ENCODE measurements around the gene MRPL40.

MRPL40 gene

GRCh38 chr22:19476023-19476422 lies 43.7 kb downstream of the MRPL40 start:
- TF ChIP-seq Cebpa-rat (IDR thresholded peaks at IDR 0.05) = no peak
- H3K27ac ChIP-seq = no peak overlapping the region
- no peak overlapping the region for H3K4me3 ChIP-seq
- no peaks in the 10 kb centered on the region for H3K9me3 ChIP-seq (replicated peaks in 1 of 11)
- H4K20me1 ChIP-seq = peaks cover 29 to 81% (median 70%) of the 10 kb centered on the region in 11 experiments; a peak in 21 of 22 replicates
- no peak overlapping the region for H3K4me2 ChIP-seq
- peaks cover 42 to 58% (median 53%) of the 10 kb centered on the region in 11 experiments for H3K36me3 ChIP-seq
- H3K27me3 ChIP-seq = no peaks in the 10 kb centered on the region
- peaks cover 20 to 31% (median 23%) of the 10 kb centered on the region in 10 experiments for H3K4me1 ChIP-seq
- H3K9ac ChIP-seq = peak overlapping the region in 8 of 11 experiments; percentile 13 to 50 (median 30); a peak in 12 of 22 replicates

DNA sequence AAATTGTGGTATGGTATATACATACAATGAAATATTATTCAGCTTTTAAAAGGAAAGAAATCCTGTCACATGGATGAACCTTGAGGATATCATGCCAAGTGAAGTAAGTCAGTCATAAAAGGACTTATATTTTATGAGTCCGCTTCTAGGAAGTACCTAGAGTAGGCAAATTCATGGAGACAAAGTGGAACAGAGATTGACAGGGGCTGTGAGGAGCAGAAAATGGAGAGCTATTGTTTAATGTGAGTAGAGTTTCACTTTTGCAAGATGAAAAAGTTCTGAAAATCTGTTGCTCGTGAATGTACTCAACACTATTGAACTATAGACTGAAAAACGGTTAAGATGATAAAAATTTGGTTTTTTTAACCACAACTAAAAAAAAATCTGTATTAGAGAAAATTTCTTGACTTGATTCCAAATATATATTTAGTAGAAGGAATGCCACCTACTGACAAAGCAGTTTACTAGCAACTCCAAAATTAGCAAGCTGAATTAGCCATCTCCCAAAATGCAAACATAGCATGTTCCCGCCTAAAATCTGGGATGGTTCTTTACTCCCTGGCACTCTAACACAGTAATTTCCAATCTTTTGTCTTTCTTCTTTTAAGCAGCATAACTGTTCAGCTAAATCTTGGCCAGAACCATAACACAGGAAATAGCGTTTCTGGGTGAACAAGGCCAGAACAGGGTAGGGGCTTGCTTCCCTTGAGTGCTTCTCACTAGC lies 45.1 kb downstream of the MRPL40 start:
- Histone ChIP-seq H3K4me1 (peaks cover 22 to 37% (median 26%) of the 10 kb centered on the region in 10 experiments), H3K27ac (peak overlapping the region in 9 of 11 experiments; percentile 20 to 100 (median 99); a peak in 14 of 22 replicates), H3K9ac (peak overlapping the region; percentile 91 to 99 (median 97)), H3K4me3 (peak overlapping the region; percentile 79 to 98 (median 94)), H3K27me3 (no peaks in the 10 kb centered on the region), H3K36me3 (peaks cover 29 to 58% (median 51%) of the 10 kb centered on the region in 11 experiments), H3K4me2 (peak overlapping the region; percentile 84 to 100 (median 94)), H3K9me3 (replicated peaks in 1 of 11) (no peaks in the 10 kb centered on the region), H4K20me1 (peaks cover 35 to 67% (median 59%) of the 10 kb centered on the region in 11 experiments; a peak in 21 of 22 replicates)
- TF ChIP-seq Cebpa-rat (IDR thresholded peaks at IDR 0.05) = no peak

GRCh38 chr22:19478045-19478900 lies 45.9 kb downstream of the MRPL40 start:
- Histone ChIP-seq H3K9me3 (replicated peaks in 1 of 11) (no peaks in the 10 kb centered on the region), H3K4me1 (peaks cover 22 to 37% (median 26%) of the 10 kb centered on the region in 10 experiments), H3K27me3 (no peaks in the 10 kb centered on the region), H4K20me1 (peaks cover 35 to 60% (median 51%) of the 10 kb centered on the region in 11 experiments; a peak in 21 of 22 replicates), H3K9ac (peak overlapping the region; percentile 91 to 99 (median 97)), H3K36me3 (peaks cover 21 to 58% (median 51%) of the 10 kb centered on the region in 11 experiments), H3K4me3 (peak overlapping the region; percentile 79 to 98 (median 94)), H3K4me2 (peak overlapping the region; percentile 84 to 100 (median 94)), H3K27ac (peak overlapping the region; percentile 97 to 100 (median 99); a peak in 21 of 22 replicates)
- TF ChIP-seq Cebpa-rat (IDR thresholded peaks at IDR 0.05) = no peak

DNA sequence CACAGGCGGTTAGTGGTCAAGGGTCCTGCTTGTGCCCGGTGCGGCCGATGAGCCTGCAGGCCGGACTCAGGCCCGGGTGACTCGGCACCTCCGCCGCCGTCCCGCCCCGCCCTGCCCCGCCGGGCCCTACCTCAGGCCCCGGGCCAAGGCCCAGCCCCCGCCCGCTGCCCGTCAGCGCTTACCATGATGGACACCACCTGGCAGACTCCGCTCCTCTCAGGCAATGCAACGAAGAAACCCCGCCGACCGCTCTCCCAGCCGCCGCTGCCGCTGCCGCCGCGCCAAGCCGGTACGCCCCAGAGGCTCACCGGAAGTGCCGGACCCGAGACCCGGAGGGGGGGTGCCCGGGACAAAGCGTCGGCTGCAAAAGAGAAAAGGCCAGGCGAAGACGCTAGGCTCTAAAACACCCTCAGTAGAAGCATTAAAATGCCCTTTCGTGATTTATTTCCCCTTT lies 46.6 kb downstream of the MRPL40 start, which contains the start of gene UFD1:
Gene UFD1 (minus strand): TSS at position 293 of the 454 bp plus-strand sequence. CDS start 108 bp downstream, at position 185.
- H3K27ac ChIP-seq = peak within 1 kb of the TSS; percentile 97 to 100 (median 99)
- peak within 1 kb of the TSS; percentile 79 to 98 (median 94) for H3K4me3 ChIP-seq
- peaks cover 22 to 37% (median 26%) of the 10 kb centered on the region in 10 experiments for H3K4me1 ChIP-seq
- peaks cover 15 to 58% (median 51%) of the 10 kb centered on the region in 11 experiments for H3K36me3 ChIP-seq
- H3K4me2 ChIP-seq = peak within 1 kb of the TSS; percentile 90 to 100 (median 96)
- no peak for TF ChIP-seq Cebpa-rat (IDR thresholded peaks at IDR 0.05)
- H3K9ac ChIP-seq = peak within 1 kb of the TSS; percentile 91 to 99 (median 97)
- peaks cover 29 to 54% (median 44%) of the 10 kb centered on the region in 11 experiments; a peak in 21 of 22 replicates for H4K20me1 ChIP-seq
- no peaks in the 10 kb centered on the region for H3K9me3 ChIP-seq (replicated peaks in 1 of 11)
- H3K27me3 ChIP-seq = no peaks in the 10 kb centered on the region

DNA sequence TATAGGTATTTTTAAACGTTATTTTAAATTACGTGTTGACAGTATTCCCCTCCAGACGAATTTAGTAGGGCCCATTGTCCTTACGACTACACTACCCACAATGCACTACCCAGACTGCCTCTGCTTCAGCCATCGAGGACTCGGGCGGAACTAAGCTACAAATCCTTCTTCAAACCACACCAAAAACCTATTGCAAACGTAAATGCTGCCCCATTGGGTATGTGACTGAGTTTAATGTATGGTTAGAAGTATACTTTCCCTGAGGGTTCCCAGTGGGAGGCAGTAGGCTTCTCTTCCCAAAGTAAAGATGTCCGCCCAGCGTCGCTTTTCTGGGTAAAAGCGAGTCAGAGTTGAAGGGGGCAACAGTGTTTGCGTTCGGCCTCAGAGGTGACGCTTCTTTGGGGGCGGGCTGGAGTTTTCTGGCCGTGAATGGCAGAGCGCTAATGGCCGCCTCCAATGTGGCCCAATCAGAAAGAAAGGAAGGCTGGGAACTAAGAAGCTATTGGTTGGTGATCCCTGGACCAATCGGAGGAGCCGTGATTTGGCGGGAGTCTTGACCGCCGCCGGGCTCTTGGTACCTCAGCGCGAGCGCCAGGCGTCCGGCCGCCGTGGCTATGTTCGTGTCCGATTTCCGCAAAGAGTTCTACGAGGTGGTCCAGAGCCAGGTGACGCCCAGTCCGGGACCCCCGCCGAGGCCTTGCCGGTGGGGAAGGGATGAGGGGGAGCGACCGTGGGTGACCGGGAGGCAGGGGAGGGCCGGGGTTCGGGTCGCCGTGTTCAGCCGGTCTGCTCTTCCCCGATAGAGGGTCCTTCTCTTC lies 47.2 kb downstream of the MRPL40 start, which contains the start of gene CDC45:
Gene CDC45 (plus strand): TSS at position 566 of the 818 bp plus-strand sequence. CDS start 49 bp downstream, at position 615.
- Histone ChIP-seq H3K4me1 (peaks cover 22 to 37% (median 26%) of the 10 kb centered on the region in 10 experiments), H3K9me3 (replicated peaks in 1 of 11) (no peaks in the 10 kb centered on the region), H3K4me2 (peak within 1 kb of the TSS; percentile 90 to 100 (median 96)), H4K20me1 (peaks cover 25 to 50% (median 38%) of the 10 kb centered on the region in 11 experiments; a peak in 21 of 22 replicates), H3K27me3 (no peaks in the 10 kb centered on the region), H3K9ac (peak within 1 kb of the TSS; percentile 91 to 99 (median 97)), H3K4me3 (peak within 1 kb of the TSS; percentile 79 to 98 (median 94)), H3K27ac (peak within 1 kb of the TSS; percentile 97 to 100 (median 99)), H3K36me3 (peaks cover 13 to 58% (median 52%) of the 10 kb centered on the region in 11 experiments)
- TF ChIP-seq Cebpa-rat (IDR thresholded peaks at IDR 0.05) = no peak

GRCh38 chr22:19480173-19480568 lies 47.8 kb downstream of the MRPL40 start:
- Histone ChIP-seq H3K27ac (peak overlapping the region in 10 of 11 experiments; percentile 97 to 100 (median 99); a peak in 18 of 22 replicates), H3K4me2 (peak overlapping the region; percentile 89 to 97 (median 95)), H3K36me3 (peaks cover 8 to 58% (median 52%) of the 10 kb centered on the region in 11 experiments), H3K9ac (peak overlapping the region; percentile 91 to 99 (median 97); a peak in 21 of 22 replicates), H3K4me1 (peaks cover 22 to 37% (median 26%) of the 10 kb centered on the region in 10 experiments), H4K20me1 (peaks cover 19 to 44% (median 33%) of the 10 kb centered on the region in 11 experiments; a peak in 21 of 22 replicates), H3K4me3 (peak overlapping the region; percentile 79 to 98 (median 94)), H3K9me3 (replicated peaks in 1 of 11) (no peaks in the 10 kb centered on the region), H3K27me3 (no peaks in the 10 kb centered on the region)
- no peak for TF ChIP-seq Cebpa-rat (IDR thresholded peaks at IDR 0.05)

- peak overlapping the region in 3 of 11 experiments; percentile 97 to 99 (median 99); a peak in 3 of 22 replicates for H3K27ac ChIP-seq
- peak overlapping the region in 10 of 11 experiments; percentile 91 to 99 (median 96); a peak in 17 of 22 replicates for H3K9ac ChIP-seq
- TF ChIP-seq Cebpa-rat (IDR thresholded peaks at IDR 0.05) = no peak
- H3K4me2 ChIP-seq = peak overlapping the region; percentile 89 to 97 (median 95); a peak in 21 of 22 replicates
- H3K9me3 ChIP-seq (replicated peaks in 1 of 11) = no peaks in the 10 kb centered on the region
- peak overlapping the region in 9 of 10 experiments; percentile 79 to 98 (median 95); a peak in 18 of 20 replicates for H3K4me3 ChIP-seq
- peaks cover 22 to 37% (median 26%) of the 10 kb centered on the region in 10 experiments for H3K4me1 ChIP-seq
- no peaks in the 10 kb centered on the region for H3K27me3 ChIP-seq
- H4K20me1 ChIP-seq = peaks cover 13 to 40% (median 27%) of the 10 kb centered on the region in 11 experiments; a peak in 20 of 22 replicates
- peaks cover 4 to 58% (median 52%) of the 10 kb centered on the region in 11 experiments; a peak in 21 of 22 replicates for H3K36me3 ChIP-seq
Observed at GRCh38 chr22:19480789-19481188, 48.4 kb downstream of the MRPL40 start.

All from BLaER1 treated with 17β-estradiol and CSF1 and Interleukin-3, amounts not matched to agents 10 nM and 100 nM (cell line).